ENCODE data around the gene NR4A2. TPM values are rescaled to one million over a fixed set of nuclear protein-coding genes. Genes with fewer than 3 reads are reported as not detected.

NR4A2 gene
- total RNA-seq (2021; fragmentation: NEBNext Ultra II Directional; extraction: Animal tissue kit (Norgen Biotek cat#: 25700)) = 1 to 10 TPM; 1.8 to 7.5 (median 5.8) TPM
- long read RNA-seq, partial matches to known transcripts = 4 of 6 reads
- long read RNA-seq, other reads (novel, unspliced or antisense) = 2 of 6 reads

GRCh38 chr2:156332534-156333273, at the start of gene NR4A2:
Gene NR4A2 (minus strand): TSS chr2:156332721. CDS start chr2:156330186, 2,535 bp downstream.
- Mint-ChIP-seq H3K9me3 (no peaks in the 10 kb centered on the region), H3K27me3 (ENCODE audit: insufficient read depth) (peaks cover 12% of the 10 kb centered on the region), H3K27ac (peak within 1 kb of the TSS; percentile 98), H3K4me3 (peak within 1 kb of the TSS; percentile 98), H3K36me3 (ENCODE audit: low read depth) (peaks cover 14% of the 10 kb centered on the region; the same call in 1 of the 2 replicates), H3K4me1 (ENCODE audit: low read depth) (peaks cover 43% of the 10 kb centered on the region)
- peak; percentile 86 for DNase-seq
- TF ChIP-seq CTCF (IDR thresholded peaks at IDR 0.05) = no peak

- Mint-ChIP-seq H3K27me3 (ENCODE audit: insufficient read depth) (peaks cover 11% of the 10 kb centered on the region), H3K36me3 (ENCODE audit: low read depth) (no peaks in the 10 kb centered on the region), H3K27ac (no peak overlapping the region), H3K4me3 (no peak overlapping the region), H3K9me3 (no peaks in the 10 kb centered on the region), H3K4me1 (ENCODE audit: low read depth) (peaks cover 6% of the 10 kb centered on the region; the same call in 1 of the 2 replicates)
- TF ChIP-seq CTCF (IDR thresholded peaks at IDR 0.05) = no peak
- DNase-seq = no peak
Observed at GRCh38 chr2:156380117-156380645, 47.7 kb upstream of the NR4A2 start.

- Mint-ChIP-seq H3K27me3 (ENCODE audit: insufficient read depth) (peaks cover 11% of the 10 kb centered on the region), H3K4me1 (ENCODE audit: low read depth) (peaks cover 6% of the 10 kb centered on the region; the same call in 1 of the 2 replicates), H3K4me3 (no peak overlapping the region), H3K36me3 (ENCODE audit: low read depth) (no peaks in the 10 kb centered on the region), H3K27ac (no peak overlapping the region), H3K9me3 (no peaks in the 10 kb centered on the region; the same call in 1 of the 2 replicates)
- no peak for TF ChIP-seq CTCF (IDR thresholded peaks at IDR 0.05)
- no peak for DNase-seq
Observed at GRCh38 chr2:156379714-156380113, 47.2 kb upstream of the NR4A2 start.

- DNase-seq = no peak
- no peak for TF ChIP-seq CTCF (IDR thresholded peaks at IDR 0.05)
- Mint-ChIP-seq H3K27me3 (ENCODE audit: insufficient read depth) (peaks cover 16% of the 10 kb centered on the region), H3K4me3 (no peak overlapping the region), H3K9me3 (no peaks in the 10 kb centered on the region; the same call in 1 of the 2 replicates), H3K27ac (no peak overlapping the region), H3K36me3 (ENCODE audit: low read depth) (no peaks in the 10 kb centered on the region), H3K4me1 (ENCODE audit: low read depth) (peaks cover 6% of the 10 kb centered on the region; the same call in 1 of the 2 replicates)
Observed at GRCh38 chr2:156379071-156379470, 46.5 kb upstream of the NR4A2 start.

GRCh38 chr2:156366753-156367152, 34.2 kb upstream of the NR4A2 start:
- no peak for DNase-seq
- Mint-ChIP-seq H3K27me3 (ENCODE audit: insufficient read depth) (peaks cover 11% of the 10 kb centered on the region), H3K27ac (no peak overlapping the region), H3K9me3 (peaks cover 4% of the 10 kb centered on the region), H3K4me3 (no peak overlapping the region), H3K36me3 (ENCODE audit: low read depth) (0 out of 2 replicates have a peak, but pooled peaks cover 3% of the 10 kb centered on the region), H3K4me1 (ENCODE audit: low read depth) (no peaks in the 10 kb centered on the region)
- no peak for TF ChIP-seq CTCF (IDR thresholded peaks at IDR 0.05)
